GM19468 (cell line): ENCODE measurements around the gene CNIH1.
"Not testable (repeated sequence)": the region's sequence is repeated elsewhere in the genome, so short reads cannot be mapped to it uniquely, and the experiment has no call there.

Experiments used
- ATAC-seq: cut with Tn5 transposase; IDR thresholded peaks from one replicate; pipeline ENCODE4 v1.9.1; 2021; ENCODE audit warnings: mild to moderate bottlenecking, moderate library complexity, moderate number of reproducible peaks; ENCODE audit not compliant: unreplicated experiment; ENCODE audit errors: extremely low read depth

CNIH1 gene

GRCh38 chr14:54470701-54471100 is 29.5 kb upstream of the CNIH1 start:
- ATAC-seq, result no peak

- no peak for ATAC-seq
Observed at GRCh38 chr14:54467280-54467679, 26.1 kb upstream of the CNIH1 start.

GRCh38 chr14:54465654-54466053 is 24.5 kb upstream of the CNIH1 start:
- no peak for ATAC-seq

- ATAC-seq, result no peak
Observed at GRCh38 chr14:54462048-54462447, 20.9 kb upstream of the CNIH1 start.

GRCh38 chr14:54459106-54459505 is 17.9 kb upstream of the CNIH1 start:
- no peak for ATAC-seq

GRCh38 chr14:54458536-54458935 is 17.4 kb upstream of the CNIH1 start:
- not testable (repeated sequence) for ATAC-seq

GRCh38 chr14:54457609-54457996 is 16.4 kb upstream of the CNIH1 start:
- ATAC-seq, result no peak

DNA sequence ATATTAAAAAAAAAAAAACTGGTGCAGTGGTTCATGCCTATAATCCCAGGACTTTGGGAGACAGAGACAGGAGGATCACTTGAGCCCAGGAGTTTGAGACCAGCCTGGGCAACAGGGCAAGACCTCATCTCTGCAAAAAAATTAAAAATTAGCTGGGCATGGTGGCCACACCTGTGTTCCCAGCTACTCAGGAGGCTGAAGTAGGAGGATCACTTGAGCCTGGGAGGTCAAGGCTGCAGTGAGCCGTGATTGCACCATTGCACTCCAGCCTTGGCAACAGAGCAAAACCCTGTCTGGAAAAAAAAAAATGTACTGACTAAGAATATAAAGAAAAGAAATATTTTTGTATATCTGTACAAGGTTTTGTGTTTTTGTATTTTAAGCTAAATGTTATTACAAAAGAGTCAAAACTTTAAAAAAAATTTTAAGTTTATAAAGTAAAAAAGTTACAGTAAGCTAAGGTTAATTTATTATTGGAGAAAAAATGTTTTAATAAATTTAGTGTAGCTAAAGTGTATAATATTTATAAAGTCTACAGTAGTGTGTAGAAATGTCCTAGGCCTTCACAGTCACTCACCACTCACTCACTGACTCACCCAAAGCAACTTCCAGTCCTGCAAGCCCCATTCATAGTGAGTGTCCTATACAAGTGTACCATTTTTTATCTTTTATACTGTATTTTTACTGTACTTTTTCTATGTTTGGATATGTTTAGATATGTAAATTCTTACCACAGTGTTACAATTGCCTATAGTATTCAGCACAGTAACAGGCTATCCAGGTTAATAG is 15.8 kb upstream of the CNIH1 start:
- not testable (repeated sequence) for ATAC-seq

DNA sequence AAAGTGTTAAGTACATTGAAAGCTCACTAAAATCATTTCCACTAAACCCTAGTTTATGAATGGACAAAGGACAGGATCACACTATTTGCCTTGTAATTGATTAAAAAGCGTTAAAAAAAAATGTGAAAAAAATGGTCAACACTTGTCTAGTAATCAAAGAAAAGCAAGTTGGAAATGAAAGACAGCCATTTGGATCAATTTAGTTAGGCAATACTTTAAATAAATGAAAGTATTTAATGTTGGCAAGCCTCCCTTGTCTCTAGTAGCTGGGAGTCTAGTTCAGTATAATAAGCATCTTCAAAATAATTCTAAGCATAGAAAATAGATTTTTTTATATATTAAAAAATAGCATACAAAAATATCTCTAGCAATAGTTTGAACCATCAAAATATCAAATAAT is 14.2 kb upstream of the CNIH1 start:
- ATAC-seq, result no peak

DNA sequence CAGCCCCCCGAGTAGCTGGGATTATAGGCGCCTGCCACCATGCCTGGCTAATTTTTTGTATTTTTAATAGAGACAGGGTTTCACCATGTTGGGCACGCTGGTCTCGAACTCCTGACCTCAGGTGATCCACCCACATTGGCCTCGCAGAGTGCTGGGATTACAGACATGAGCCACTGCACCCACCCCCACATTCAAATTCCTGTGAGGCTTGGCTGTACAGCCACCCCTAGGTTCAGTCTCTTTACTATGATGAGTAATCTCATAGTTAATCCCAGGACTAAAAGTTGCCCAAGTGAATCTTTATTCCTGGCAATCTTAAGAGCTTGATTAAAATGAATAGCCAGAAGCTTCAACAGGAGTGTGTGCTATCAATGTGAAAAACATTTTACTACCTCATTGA is 12.8 kb upstream of the CNIH1 start:
- not testable (repeated sequence) for ATAC-seq

DNA sequence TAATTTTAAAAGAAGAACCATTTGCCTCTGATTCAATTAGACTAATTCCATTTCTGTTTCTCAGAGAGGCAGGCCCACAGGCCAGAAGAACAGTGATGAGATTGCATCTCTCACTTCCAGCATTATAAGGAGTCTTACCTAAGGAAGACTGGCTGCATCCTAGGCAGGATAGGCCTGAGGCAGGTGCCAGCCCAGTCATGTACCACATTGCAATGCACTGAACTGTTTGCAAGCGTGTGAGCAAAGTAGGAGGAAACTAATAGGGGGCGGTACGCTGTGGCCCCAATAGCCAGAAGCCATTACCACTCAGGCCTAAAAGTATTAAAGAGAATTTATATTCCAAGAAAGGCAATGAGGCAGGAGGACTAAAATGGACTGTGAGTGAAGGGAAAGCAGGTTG is 12.1 kb upstream of the CNIH1 start:
- ATAC-seq, result no peak

DNA sequence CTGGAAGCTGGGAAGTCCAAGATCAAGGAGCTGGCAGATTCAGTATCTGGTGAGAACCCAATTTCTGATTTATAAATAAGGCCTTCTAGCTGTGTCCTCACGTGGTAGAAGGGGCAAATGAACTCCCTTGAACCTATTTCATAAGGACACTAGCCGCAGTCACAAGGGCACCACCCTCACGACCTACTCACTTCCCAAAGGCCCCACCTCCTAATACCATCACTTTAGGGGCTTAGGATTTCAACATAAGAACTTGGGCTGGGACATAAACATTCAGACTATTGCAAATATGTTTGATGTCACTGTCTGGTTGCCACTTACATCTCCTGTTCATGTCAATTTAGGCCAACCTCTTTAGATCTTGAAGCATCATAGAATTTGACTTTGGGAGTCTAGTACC is 10.8 kb upstream of the CNIH1 start:
- ATAC-seq, result no peak

- ATAC-seq, result no peak
Observed at GRCh38 chr14:54451121-54451601, 10.0 kb upstream of the CNIH1 start.

GRCh38 chr14:54450535-54450934 is 9.4 kb upstream of the CNIH1 start:
- no peak for ATAC-seq

GRCh38 chr14:54447231-54447692 is 6.1 kb upstream of the CNIH1 start:
- no peak for ATAC-seq

DNA sequence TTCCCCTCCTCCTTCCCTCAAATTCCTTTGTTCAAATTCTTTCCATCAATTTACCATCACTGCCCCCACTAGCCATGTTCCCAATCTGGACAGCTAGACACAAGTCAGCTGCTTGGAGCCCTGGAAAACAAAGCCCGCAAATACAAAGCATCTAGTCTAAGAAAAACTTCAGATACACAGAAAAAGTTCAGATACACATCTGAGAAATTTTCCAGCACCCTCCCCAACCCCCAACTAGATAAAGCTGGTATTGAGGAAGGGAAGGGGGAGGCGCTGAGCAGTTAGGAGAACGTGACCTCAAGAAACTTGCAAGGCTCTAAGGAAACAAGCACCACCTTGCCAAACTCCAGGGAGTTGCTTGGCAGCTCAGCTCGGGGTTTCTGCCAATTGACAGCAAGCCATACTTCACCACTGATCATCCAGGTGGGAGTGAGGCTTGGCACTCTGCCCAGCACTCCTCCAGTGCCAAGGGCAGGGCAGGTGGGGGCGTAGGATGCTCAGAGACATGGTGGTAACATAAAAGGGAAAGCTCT is 5.1 kb upstream of the CNIH1 start:
- no peak for ATAC-seq

GRCh38 chr14:54444681-54445080 is 3.5 kb upstream of the CNIH1 start:
- no peak for ATAC-seq

- no peak for ATAC-seq
Observed at GRCh38 chr14:54443981-54444380, 2.8 kb upstream of the CNIH1 start.

GRCh38 chr14:54442961-54443360 is 1.8 kb upstream of the CNIH1 start:
- ATAC-seq, result not testable (repeated sequence)

GRCh38 chr14:54440476-54440872 is 700 bp downstream of the CNIH1 start:
- ATAC-seq, result no peak

GRCh38 chr14:54440037-54440436 is 1.1 kb downstream of the CNIH1 start:
- no peak for ATAC-seq

DNA sequence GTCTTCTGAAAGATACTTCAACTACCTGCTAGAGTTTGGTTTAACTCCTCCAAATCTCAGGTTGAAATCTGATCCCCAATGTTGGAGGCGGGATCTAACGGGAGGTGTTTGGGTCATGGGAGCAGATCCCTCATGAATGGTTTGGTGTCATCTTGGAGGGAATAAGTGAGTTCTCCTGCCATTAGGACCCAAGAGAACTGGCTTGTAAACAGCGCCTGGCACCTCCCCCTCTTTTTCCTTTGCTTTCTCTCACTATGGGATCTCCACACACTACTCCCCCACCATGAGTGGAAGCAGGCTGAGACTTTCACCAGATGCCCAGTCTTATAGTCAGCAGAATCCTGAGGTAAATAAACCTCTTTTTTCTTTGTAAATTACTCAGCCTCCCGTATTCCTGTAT is 2.5 kb downstream of the CNIH1 start:
- no peak for ATAC-seq
